Lung (tissue), 12 donors: Measurements from ENCODE around the gene SYNGAP1. TPM values are rescaled to one million over a fixed set of nuclear protein-coding genes. Genes with fewer than 3 reads are reported as not detected.

ENCODE experiments used
- ATAC-seq: fragments of 200-7000 bp; cut with Tn5 transposase; one replicate; pipeline ENCODE4 v1.9.1; 2020; ENCODE audit warnings: moderate number of reproducible peaks; ENCODE audit not compliant: insufficient read depth, low FRiP score
- DNase-seq, 3 donors: peaks; one replicate each; pipeline ENCODE4 v3.0.0-alpha.2; 2013 to 2017
- H3K27ac ChIP-seq, 2 donors: one replicate each; pipeline ENCODE4 v1.5.1; 2013; ENCODE audit warnings: mild to moderate bottlenecking in 2 of 2, moderate library complexity in 2 of 2, control low read depth in 1 of 2, inconsistent platforms in 1 of 2, low read depth in 1 of 2, low read length in 1 of 2
- H3K27me3 ChIP-seq, 3 donors: one replicate each; pipeline ENCODE4 v1.5.1; 2013; ENCODE audit warnings: low read length in 2 of 3; ENCODE audit not compliant: control insufficient read depth in 3 of 3, insufficient read depth in 3 of 3
- H3K36me3 ChIP-seq, 4 donors: one replicate each; pipeline ENCODE4 v1.5.1; 2013; ENCODE audit warnings: low read length in 4 of 4, mild to moderate bottlenecking in 1 of 4, moderate library complexity in 1 of 4; ENCODE audit not compliant: control insufficient read depth in 4 of 4, insufficient read depth in 4 of 4
- H3K4me1 ChIP-seq, 5 donors: one replicate each; pipeline ENCODE4 v1.5.1; 2013; ENCODE audit warnings: low read length in 5 of 5, mild to moderate bottlenecking in 2 of 5, moderate library complexity in 1 of 5; ENCODE audit not compliant: control insufficient read depth in 5 of 5, insufficient read depth in 5 of 5
- H3K4me3 ChIP-seq: one replicate; pipeline ENCODE4 v1.5.1; 2013; ENCODE audit warnings: mild to moderate bottlenecking, control low read depth, moderate library complexity
- H3K9ac ChIP-seq, 2 donors: one replicate each; pipeline ENCODE4 v1.5.1; 2013; ENCODE audit warnings: low read length in 2 of 2, control low read depth in 1 of 2; ENCODE audit not compliant: insufficient read depth in 1 of 2
- H3K9me3 ChIP-seq, 4 donors: one replicate each; pipeline ENCODE4 v1.5.1; 2013; ENCODE audit warnings: low read length in 3 of 4, mild to moderate bottlenecking in 1 of 4, moderate library complexity in 1 of 4; ENCODE audit not compliant: control insufficient read depth in 4 of 4, insufficient read depth in 3 of 4
- CTCF ChIP-seq: IDR thresholded peaks from 2 replicates; pipeline ENCODE4 v1.5.1; 2012; ENCODE audit warnings: mild to moderate bottlenecking; ENCODE audit errors: control extremely low read depth, extremely low read depth
- WGBS, 2 donors: extraction: QIAGEN DNeasy Blood & Tissue Kit; methylation state at CpG; one replicate each; pipeline ENCODE4 v1.1.7; 2013; 5-methylcytosine and 5-hydroxymethylcytosine counted together
- polyA plus RNA-seq, 2 donors: library from polyadenylated mRNA; stranded (reverse); fragments of 200-250 nt; gene quantifications; one replicate each; pipeline ENCODE4 v1.2.1, GENCODE V29; 2013
- total RNA-seq, 2 donors: library from RNA; depleted of rRNA in 1 of 2; stranded (reverse); fragments of >200 nt in 1 of 2; gene quantifications; one replicate each; pipeline ENCODE4 v1.2.1, GENCODE V29; 2014 to 2021
- donor health status: control.
- donor health status: control.
- donor health status: Bipolar disorder and iron deficiency.
- donor health status: healthy.
- donor health status: DM: yes; HTN: yes; CAD: no.

Gene SYNGAP1
- total and polyA plus RNA-seq, 4 donors: 9.2 to 32.0 (median 12.0) TPM

- WGBS, 2 donors: 70 to 88% methylated on average over 7 of the region's 7 CpGs
- ATAC-seq (no peak), DNase-seq (no peak)
- Histone ChIP-seq H3K9me3 (no peaks in the 10 kb centered on the region), H3K27ac (no peak overlapping the region), H3K36me3 (no peaks in the 10 kb centered on the region), H3K4me1 (no peaks in the 10 kb centered on the region), H3K9ac (no peak overlapping the region), H3K27me3 (peaks cover 0 to 3% (median 0%) of the 10 kb centered on the region in 3 donors), H3K4me3 (no peak overlapping the region)
- TF ChIP-seq CTCF: no peak
Observed at GRCh38 chr6:33488339-33488738, 68.5 kb downstream of the SYNGAP1 start.

- 78 to 80% methylated on average over 3 of the region's 3 CpGs for WGBS, 2 donors
- Histone ChIP-seq H3K9ac (no peak overlapping the region), H3K4me1 (no peaks in the 10 kb centered on the region), H3K27me3 (peaks cover 0 to 3% (median 0%) of the 10 kb centered on the region in 3 donors), H3K36me3 (no peaks in the 10 kb centered on the region), H3K4me3 (no peak overlapping the region), H3K27ac (no peak overlapping the region), H3K9me3 (no peaks in the 10 kb centered on the region)
- DNase-seq (no peak), ATAC-seq (no peak)
- no peak for TF ChIP-seq CTCF
Observed at GRCh38 chr6:33490198-33490597, 70.3 kb downstream of the SYNGAP1 start.

GRCh38 chr6:33490621-33491020, 70.8 kb downstream of the SYNGAP1 start:
- Histone ChIP-seq H3K36me3 (no peaks in the 10 kb centered on the region), H3K27me3 (peaks cover 0 to 3% (median 0%) of the 10 kb centered on the region in 3 donors), H3K4me1 (no peaks in the 10 kb centered on the region), H3K9ac (no peak overlapping the region), H3K27ac (no peak overlapping the region), H3K4me3 (no peak overlapping the region), H3K9me3 (no peaks in the 10 kb centered on the region)
- 91 to 94% methylated on average over 6 of the region's 6 CpGs for WGBS, 2 donors
- no peak for TF ChIP-seq CTCF
- ATAC-seq (no peak), DNase-seq (no peak)

GRCh38 chr6:33492093-33492492, 72.2 kb downstream of the SYNGAP1 start:
- H3K9ac ChIP-seq: no peak overlapping the region
- no peak for TF ChIP-seq CTCF
- DNase-seq (peak in 1 of 3 donors; percentile 8), ATAC-seq (no peak)
- no peak overlapping the region for H3K4me3 ChIP-seq
- no peak overlapping the region for H3K27ac ChIP-seq
- H3K9me3 ChIP-seq: no peaks in the 10 kb centered on the region
- WGBS, 2 donors: 41 to 43% methylated on average over 4 of the region's 4 CpGs
- H3K36me3 ChIP-seq: no peaks in the 10 kb centered on the region
- H3K4me1 ChIP-seq: no peaks in the 10 kb centered on the region
- peaks cover 0 to 3% (median 0%) of the 10 kb centered on the region in 3 donors for H3K27me3 ChIP-seq
